Psoas muscle (tissue), 8 donors: ENCODE results near the gene RAI14. TPM values are rescaled to one million over a fixed set of nuclear protein-coding genes. Genes with fewer than 3 reads are reported as not detected.

Experiments
- ATAC-seq, 4 donors: fragments of 200-7000 bp; cut with Tn5 transposase; one replicate each; pipeline ENCODE4 v1.9.1; 2020; ENCODE audit warnings: moderate library complexity in 3 of 4, mild to moderate bottlenecking in 2 of 4
- DNase-seq, 2 donors: peaks; one replicate each; pipeline ENCODE4 v3.0.0-alpha.2; 2020
- H3K27ac ChIP-seq: fragments of 200-600 bp; one replicate; pipeline ENCODE4 v1.8.0; 2022
- H3K27me3 ChIP-seq, 3 donors: fragments of 200-600 bp in 1 of 3; one replicate each; pipeline versions ENCODE4 v1.6.1 to v1.8.0; 2013 to 2022; ENCODE audit warnings: low read length in 2 of 3, mild to moderate bottlenecking in 2 of 3, moderate library complexity in 1 of 3; ENCODE audit not compliant: insufficient read depth in 3 of 3
- H3K36me3 ChIP-seq, 2 donors: fragments of 200-600 bp in 1 of 2; one replicate each; pipeline versions ENCODE4 v1.6.1 to v1.8.0; 2013 to 2022; ENCODE audit warnings: low read depth in 1 of 2, mild to moderate bottlenecking in 1 of 2, moderate library complexity in 1 of 2; ENCODE audit not compliant: insufficient read depth in 1 of 2
- H3K4me1 ChIP-seq: fragments of 200-600 bp; one replicate; pipeline ENCODE4 v1.8.0; 2022
- H3K4me3 ChIP-seq: fragments of 200-600 bp; one replicate; pipeline ENCODE4 v1.8.0; 2022; ENCODE audit warnings: mild to moderate bottlenecking
- H3K9me3 ChIP-seq: fragments of 200-600 bp; one replicate; pipeline ENCODE4 v1.8.0; 2022
- WGBS, 3 donors: extraction: QIAGEN DNeasy Blood & Tissue Kit; methylation state at CpG; one replicate each; pipeline versions ENCODE4 v1.1.6 to v1.1.7; 2013; 5-methylcytosine and 5-hydroxymethylcytosine counted together
- intact Hi-C, 2 donors: fragments of 100-400 bp; cut with DNase I; formaldehyde crosslinking; loops; one replicate each; pipeline versions ENCODE4 v1.11.0 to v1.14.2; 2022
- polyA plus RNA-seq, 3 donors: library from polyadenylated mRNA; stranded (reverse); fragments of 200-250 nt; gene quantifications; one replicate each; pipeline ENCODE4 v1.2.3, GENCODE V29; 2013
- total RNA-seq, 4 donors: library from RNA; stranded (reverse); fragmentation: NEBNext Ultra II Directional in 2 of 4; extraction: Animal tissue kit (Norgen Biotek cat#: 25700) in 2 of 4; gene quantifications; one replicate each; pipeline versions ENCODE4 v1.2.1 to v1.2.4, GENCODE V29; 2021 to 2023
- TF ChIP-seq, protein P1 (sequence below): fragments of 200-600 bp; IDR thresholded peaks from one replicate; pipeline ENCODE4 v1.8.0; 2022; ENCODE audit warnings: antibody characterized with exemption
- donor health status: healthy with polysubstance abuse.
- donor health status: DM: no; HTN: no; CAD: no; lungs with moderate emphysema.
- donor health status: Bipolar disorder and iron deficiency.
- donor health status: healthy.
- donor health status: DM: yes; HTN: yes; CAD: no.
- donor health status: DM: no; HTN: no; CAD: no.
- donor health status: DM: no; HTN: no; CAD: no.
- donor health status: DM: yes; HTN: yes; CAD: no.

Gene RAI14
- total and polyA plus RNA-seq, 7 donors = 0.69 to 4.3 (median 2.1) TPM

DNA sequence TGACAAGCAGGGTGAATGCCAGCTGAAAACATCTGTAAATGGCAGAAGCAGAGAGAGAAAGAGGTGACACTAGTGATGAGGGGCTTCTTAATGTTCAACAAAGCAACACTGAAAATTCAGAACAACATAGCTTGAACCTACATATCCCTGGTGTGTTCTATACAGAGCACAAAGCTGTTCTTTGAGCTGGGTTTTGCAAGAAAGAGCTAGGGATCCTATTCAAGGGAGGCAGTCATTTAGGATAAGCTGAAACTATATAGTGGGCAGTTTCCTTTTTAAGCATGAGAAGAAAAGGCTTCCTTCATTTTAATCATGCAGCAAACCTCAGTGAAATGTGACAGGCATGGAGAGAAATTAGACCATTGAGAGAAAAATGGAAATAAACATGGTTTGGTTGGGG is 45.6 kb upstream of the RAI14 start:
- TF ChIP-seq, protein P1, sequence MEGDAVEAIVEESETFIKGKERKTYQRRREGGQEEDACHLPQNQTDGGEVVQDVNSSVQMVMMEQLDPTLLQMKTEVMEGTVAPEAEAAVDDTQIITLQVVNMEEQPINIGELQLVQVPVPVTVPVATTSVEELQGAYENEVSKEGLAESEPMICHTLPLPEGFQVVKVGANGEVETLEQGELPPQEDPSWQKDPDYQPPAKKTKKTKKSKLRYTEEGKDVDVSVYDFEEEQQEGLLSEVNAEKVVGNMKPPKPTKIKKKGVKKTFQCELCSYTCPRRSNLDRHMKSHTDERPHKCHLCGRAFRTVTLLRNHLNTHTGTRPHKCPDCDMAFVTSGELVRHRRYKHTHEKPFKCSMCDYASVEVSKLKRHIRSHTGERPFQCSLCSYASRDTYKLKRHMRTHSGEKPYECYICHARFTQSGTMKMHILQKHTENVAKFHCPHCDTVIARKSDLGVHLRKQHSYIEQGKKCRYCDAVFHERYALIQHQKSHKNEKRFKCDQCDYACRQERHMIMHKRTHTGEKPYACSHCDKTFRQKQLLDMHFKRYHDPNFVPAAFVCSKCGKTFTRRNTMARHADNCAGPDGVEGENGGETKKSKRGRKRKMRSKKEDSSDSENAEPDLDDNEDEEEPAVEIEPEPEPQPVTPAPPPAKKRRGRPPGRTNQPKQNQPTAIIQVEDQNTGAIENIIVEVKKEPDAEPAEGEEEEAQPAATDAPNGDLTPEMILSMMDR = no peak
- H3K4me3 ChIP-seq = no peak overlapping the region
- no peak overlapping the region for H3K27ac ChIP-seq
- no peak for DNase-seq
- intact Hi-C loops = no loop called here
- H3K27me3 ChIP-seq = no peaks in the 10 kb centered on the region
- H3K9me3 ChIP-seq = no peaks in the 10 kb centered on the region
- no peaks in the 10 kb centered on the region for H3K36me3 ChIP-seq
- no peak for ATAC-seq
- H3K4me1 ChIP-seq = no peaks in the 10 kb centered on the region

DNA sequence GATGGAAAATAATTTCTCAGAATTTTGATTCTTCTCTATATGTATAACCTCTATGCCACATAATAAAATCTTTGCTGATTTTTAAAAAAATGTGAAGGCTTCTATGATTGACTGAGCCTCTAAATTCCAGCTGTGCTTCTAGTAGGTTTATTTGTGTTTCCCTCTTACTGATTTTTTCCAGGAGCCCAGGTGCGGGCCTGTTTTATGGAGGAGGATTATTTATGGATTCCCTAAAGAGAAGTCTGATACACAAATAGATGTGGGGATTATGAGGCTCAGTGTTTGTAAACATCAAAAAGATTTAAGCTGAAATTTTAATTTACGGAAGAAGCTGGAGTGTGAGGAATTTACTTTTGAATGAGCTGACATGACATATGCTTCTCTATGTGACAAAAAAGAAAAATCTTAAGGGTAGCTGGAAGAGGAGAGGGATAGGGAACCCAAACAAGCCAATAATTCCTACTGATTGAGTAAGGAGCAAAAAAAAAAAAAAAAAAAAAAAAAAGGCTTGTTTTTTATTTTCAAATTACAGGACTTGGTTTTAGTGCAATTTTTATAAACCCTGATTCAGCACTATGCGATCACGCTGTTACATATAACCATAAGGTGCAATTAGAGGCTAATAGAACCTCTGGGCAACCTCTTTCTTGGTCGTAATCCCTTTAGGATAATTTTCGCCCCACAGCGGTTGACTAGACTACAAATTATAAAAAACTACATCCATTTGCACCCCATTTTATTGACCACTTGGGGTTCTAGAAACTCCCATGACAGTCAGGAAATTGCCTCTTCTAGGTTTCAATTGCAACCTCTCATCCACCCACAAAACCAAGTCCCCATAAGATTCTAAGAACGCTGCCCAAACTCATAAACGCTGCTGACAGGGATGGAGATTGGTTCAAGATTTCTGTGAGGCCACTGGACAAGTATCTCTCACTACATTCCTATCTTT is 44.4 kb upstream of the RAI14 start:
- intact Hi-C loops = no loop called here
- ATAC-seq = no peak
- 89 to 91% (median 90%) methylated on average over 9 of the region's 9 CpGs for whole genome bisulfite sequencing, 3 donors
- TF ChIP-seq, protein P1 = no peak
- Histone ChIP-seq H3K36me3 (no peaks in the 10 kb centered on the region), H3K4me3 (no peak overlapping the region), H3K27me3 (no peaks in the 10 kb centered on the region), H3K27ac (no peak overlapping the region), H3K9me3 (no peaks in the 10 kb centered on the region), H3K4me1 (no peaks in the 10 kb centered on the region)
- DNase-seq = no peak

DNA sequence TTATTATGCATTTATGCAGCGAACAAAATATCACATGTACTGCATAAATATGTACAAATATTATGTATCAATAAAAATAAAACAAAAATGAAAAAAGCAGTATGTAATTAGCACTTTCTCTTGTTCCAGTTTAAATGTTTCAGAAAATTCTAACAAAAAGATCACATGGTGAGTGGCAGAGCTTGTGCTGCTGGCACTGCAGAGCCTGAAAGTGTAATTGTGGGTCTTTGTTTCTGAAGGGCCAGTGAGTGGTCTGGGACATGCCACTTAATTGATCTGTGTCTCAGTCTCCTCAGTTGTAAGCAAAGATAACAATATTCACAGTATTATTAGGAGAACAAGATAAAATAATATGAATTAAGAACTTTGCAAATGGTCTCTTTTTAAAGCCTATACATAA is 39.5 kb upstream of the RAI14 start:
- TF ChIP-seq, protein P1 = no peak
- no peaks in the 10 kb centered on the region for H3K36me3 ChIP-seq
- no peak overlapping the region for H3K27ac ChIP-seq
- whole genome bisulfite sequencing, 3 donors = 93 to 94% (median 94%) methylated on average over 1 of the region's 1 CpG
- ATAC-seq (no peak), DNase-seq (no peak)
- no peaks in the 10 kb centered on the region for H3K27me3 ChIP-seq
- H3K4me3 ChIP-seq = no peak overlapping the region
- no peaks in the 10 kb centered on the region for H3K4me1 ChIP-seq
- no peaks in the 10 kb centered on the region for H3K9me3 ChIP-seq
- intact Hi-C loops = no loop called here

DNA sequence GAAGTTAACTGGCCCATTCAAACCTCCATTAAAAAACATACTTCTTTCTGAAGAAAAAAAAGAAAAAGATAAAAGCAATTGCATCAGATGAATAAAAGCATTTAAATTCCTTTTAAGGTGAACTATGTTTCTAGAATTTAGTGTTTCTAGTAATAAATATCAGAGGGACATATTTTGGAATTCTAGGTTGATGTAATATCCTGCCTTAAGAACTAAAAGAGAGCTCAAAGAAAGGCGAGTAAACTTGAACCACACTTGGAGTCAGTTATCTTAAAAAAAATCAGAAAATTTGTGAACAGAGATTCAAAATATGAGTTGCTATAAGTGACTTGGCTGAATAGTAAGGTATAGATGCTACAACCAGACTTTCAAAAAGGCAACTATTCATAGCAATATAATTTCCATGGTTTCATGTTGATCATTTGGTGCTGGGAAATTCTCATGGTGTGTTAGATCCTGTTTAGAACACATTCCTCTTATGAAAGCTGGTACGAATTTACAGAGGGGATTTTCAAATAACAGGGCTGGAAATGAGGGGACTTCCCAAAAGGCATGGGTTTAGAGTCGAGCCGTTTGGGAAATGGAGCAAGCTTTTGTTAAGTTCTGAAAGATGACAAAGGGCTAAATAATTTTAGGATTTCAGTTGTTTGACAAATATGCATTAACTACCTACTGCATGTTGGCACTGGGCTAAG is 37.6 kb upstream of the RAI14 start:
- intact Hi-C loops = no loop called here
- ATAC-seq (no peak), DNase-seq (no peak)
- H3K36me3 ChIP-seq = no peaks in the 10 kb centered on the region
- no peak overlapping the region for H3K4me3 ChIP-seq
- H3K9me3 ChIP-seq = no peaks in the 10 kb centered on the region
- 31 to 32% (median 31%) methylated on average over 4 of the region's 4 CpGs for WGBS, 3 donors
- H3K4me1 ChIP-seq = no peaks in the 10 kb centered on the region
- TF ChIP-seq, protein P1 = no peak
- H3K27ac ChIP-seq = no peak overlapping the region
- H3K27me3 ChIP-seq = no peaks in the 10 kb centered on the region
